Measurements from ENCODE around the gene SPOP. TPM values are rescaled to one million over a fixed set of nuclear protein-coding genes. Genes with fewer than 3 reads are reported as not detected.

SPOP gene
- total RNA-seq, 2 experiments from 2014 or later = 53.4 to 60.0 TPM

DNA sequence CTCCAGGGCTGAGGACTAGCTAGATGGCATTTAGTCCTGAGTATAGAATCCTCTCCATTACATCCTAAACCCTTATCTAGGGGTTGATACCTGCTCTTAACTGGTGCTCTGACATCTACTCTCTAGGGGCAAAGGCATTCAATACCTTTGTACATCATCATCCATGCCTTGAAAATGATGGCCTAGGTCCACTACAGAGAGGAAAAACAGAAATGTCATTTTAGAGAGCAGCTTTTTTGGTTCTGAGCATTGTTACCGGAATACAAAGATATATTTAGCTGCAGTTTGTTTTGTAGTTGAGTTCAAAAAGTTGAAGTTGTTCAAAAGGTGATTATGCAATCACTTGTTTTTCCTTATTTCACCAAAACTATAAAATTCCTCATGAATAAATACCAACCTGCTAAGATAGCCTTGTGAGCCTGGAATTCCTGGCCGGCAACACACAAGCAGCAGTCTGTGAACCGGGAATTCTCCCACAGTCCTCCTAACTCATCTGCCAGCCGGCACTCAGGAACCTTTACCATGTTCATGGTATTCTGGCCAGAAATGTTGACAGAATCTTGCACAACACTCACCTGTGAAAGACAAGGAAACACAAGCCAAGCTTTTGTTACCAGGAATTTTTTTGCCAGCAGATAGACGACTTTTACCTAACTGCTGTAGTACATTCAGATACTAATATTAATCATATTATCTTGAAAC is 66.9 kb downstream of the SPOP start:
- CTCF ChIA-PET = no interaction called here
- Mint-ChIP-seq H3K9me3 (no peaks in the 10 kb centered on the region), H3K4me1 (ENCODE audit: low read depth) (peaks cover 5% of the 10 kb centered on the region), H3K27ac (no peak overlapping the region), H3K36me3 (peaks cover 30% of the 10 kb centered on the region), H3K27me3 (no peaks in the 10 kb centered on the region), H3K4me3 (no peak overlapping the region)
- intact Hi-C loops (cut with micrococcal nuclease) = loop anchor here (10.0 kb wide), 1 partner anchor 64 kb away; the partner anchor contains the start of gene SPOP
- no peak for DNase-seq
- POLR2A ChIA-PET = no interaction called here

DNA sequence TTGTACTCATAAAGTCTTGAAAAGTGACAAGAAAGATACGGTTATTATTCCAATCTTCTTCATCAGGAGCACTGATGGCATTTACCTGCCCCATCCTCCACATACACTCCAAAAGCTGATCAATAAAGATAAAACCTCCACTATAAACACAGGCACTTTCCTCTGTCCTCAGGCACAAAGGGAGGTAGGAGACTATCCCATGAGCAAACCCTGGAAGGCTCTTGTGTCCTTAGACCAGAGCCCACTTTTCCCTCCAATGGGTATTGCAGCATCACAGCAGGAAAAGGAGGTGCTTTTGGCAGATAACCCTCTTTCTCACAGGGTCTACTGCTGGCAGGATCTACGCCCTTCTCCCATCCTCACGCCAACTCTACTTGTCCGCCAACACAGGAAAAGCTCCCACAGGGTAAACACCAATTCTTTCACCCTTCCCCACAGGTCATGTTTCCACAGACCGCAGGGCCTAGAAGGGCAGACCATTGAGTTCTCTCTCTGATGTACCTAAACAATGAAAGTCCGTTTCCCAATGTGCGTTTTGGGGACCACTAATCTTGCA is 73.5 kb downstream of the SPOP start:
- Mint-ChIP-seq H3K4me3 (no peak overlapping the region), H3K4me1 (ENCODE audit: low read depth) (no peaks in the 10 kb centered on the region), H3K36me3 (peaks cover 46% of the 10 kb centered on the region), H3K27me3 (no peaks in the 10 kb centered on the region), H3K27ac (no peak overlapping the region), H3K9me3 (no peaks in the 10 kb centered on the region)
- ChIA-PET CTCF (no interaction called here), POLR2A (no interaction called here)
- DNase-seq = no peak
- intact Hi-C loops (cut with micrococcal nuclease) = no loop called here

DNA sequence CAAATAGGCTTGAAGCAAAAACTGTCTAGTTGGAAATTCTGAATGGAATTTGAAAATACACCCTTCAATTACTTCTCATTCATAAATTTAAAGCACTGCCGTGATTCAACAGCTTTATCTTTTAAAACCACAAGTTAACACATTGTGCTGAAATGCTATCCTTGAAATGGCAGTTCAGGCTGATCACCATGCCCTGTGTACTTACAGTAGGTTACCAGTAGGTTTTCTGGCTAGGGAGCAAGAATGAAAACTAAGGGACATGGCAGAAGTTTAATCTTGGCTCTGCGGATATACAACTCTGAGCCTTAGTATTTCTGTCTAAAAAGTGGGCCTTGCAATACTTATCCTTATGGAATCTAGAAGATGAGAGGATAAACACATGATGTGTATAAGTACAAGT is 74.2 kb downstream of the SPOP start:
- no peak for DNase-seq
- CTCF ChIA-PET = interaction anchor here (0.7 to 1.7 kb wide), 2 partner anchors 27 to 47 kb away, joined by 3 to 6 read pairs; no protein-coding TSS in a partner anchor
- H3K4me3 Mint-ChIP-seq = no peak overlapping the region
- intact Hi-C loops (cut with micrococcal nuclease) = no loop called here
- peaks cover 49% of the 10 kb centered on the region for H3K36me3 Mint-ChIP-seq
- H3K4me1 Mint-ChIP-seq (ENCODE audit: low read depth) = no peaks in the 10 kb centered on the region
- no peak overlapping the region for H3K27ac Mint-ChIP-seq
- no peaks in the 10 kb centered on the region for H3K27me3 Mint-ChIP-seq
- POLR2A ChIA-PET = no interaction called here
- no peaks in the 10 kb centered on the region for H3K9me3 Mint-ChIP-seq

DNA sequence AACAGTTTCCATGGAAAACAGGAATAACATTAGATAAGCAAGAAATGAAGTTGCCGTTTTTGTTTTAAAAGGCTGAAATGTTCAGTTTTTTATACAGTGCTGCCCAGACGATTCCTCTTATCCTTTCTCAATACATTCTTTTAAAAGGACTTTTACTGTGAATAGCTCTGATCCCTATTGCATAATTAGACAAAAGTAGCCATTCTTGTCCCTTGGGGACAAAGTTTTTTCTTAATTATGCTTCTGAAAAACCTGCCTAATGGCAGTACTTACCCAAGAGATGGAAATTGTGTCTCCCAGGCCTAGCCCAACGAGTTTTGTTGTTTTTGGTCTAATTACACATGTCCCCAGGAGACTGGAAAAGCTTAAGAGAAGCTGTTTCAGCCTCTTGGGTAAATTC is 74.7 kb downstream of the SPOP start:
- H3K4me1 Mint-ChIP-seq (ENCODE audit: low read depth) = no peaks in the 10 kb centered on the region
- POLR2A ChIA-PET = no interaction called here
- no peak overlapping the region for H3K27ac Mint-ChIP-seq
- DNase-seq = no peak
- no peaks in the 10 kb centered on the region for H3K9me3 Mint-ChIP-seq
- CTCF ChIA-PET = interaction anchor here (0.7 to 1.7 kb wide), 6 partner anchors 15 to 374 kb away, joined by 3 to 6 read pairs (median 4); no protein-coding TSS in a partner anchor
- no peaks in the 10 kb centered on the region for H3K27me3 Mint-ChIP-seq
- no peak overlapping the region for H3K4me3 Mint-ChIP-seq
- peaks cover 54% of the 10 kb centered on the region for H3K36me3 Mint-ChIP-seq
- intact Hi-C loops (cut with micrococcal nuclease) = no loop called here

DNA sequence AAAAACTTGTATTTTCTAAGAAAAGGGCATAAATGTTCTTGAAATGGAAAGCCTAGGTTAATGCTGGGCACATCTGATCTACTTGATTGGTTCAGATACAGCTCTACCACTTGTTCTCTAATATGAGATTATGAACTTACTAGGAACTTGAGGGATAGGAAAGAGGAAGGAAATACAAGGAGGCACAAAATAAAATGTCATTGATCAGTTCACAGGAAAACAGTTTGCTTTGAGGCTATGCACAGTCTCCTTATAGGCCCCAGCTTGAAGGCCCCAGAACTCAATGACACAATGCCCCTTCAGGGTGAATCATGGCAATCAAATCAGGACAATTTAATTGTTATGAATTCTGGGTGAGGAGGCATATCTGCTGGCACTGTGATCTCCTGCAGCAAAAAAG is 75.1 kb downstream of the SPOP start:
- H3K9me3 Mint-ChIP-seq = no peaks in the 10 kb centered on the region
- ChIA-PET CTCF (interaction anchor here (0.7 to 1.7 kb wide), 6 partner anchors 16 to 373 kb away, joined by 3 to 6 read pairs (median 4); no protein-coding TSS in a partner anchor), POLR2A (no interaction called here)
- intact Hi-C loops (cut with micrococcal nuclease) = no loop called here
- H3K36me3 Mint-ChIP-seq = peaks cover 54% of the 10 kb centered on the region
- no peak overlapping the region for H3K27ac Mint-ChIP-seq
- H3K4me3 Mint-ChIP-seq = no peak overlapping the region
- no peak for DNase-seq
- H3K27me3 Mint-ChIP-seq = no peaks in the 10 kb centered on the region
- no peaks in the 10 kb centered on the region for H3K4me1 Mint-ChIP-seq (ENCODE audit: low read depth)

DNA sequence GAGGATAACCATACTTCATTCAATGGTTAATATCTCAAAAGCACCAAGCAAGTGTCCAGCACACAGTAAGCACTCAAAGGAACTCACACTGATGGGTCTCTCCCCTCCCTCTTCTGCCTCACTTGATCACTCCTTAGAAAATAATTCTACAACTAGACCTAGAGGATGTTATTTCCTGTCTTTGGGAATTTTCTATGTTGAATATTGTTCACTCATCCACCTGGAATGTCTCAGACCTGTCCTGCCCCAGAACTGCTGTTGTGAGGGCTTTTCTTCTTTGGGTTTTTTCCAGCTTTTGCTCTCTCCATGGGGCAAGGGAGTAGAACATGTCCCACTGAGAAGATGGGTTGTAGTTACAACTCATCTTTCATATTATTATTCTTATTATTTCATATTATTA is 76.9 kb downstream of the SPOP start:
- ChIA-PET CTCF (no interaction called here), POLR2A (no interaction called here)
- intact Hi-C loops (cut with micrococcal nuclease) = no loop called here
- Mint-ChIP-seq H3K4me3 (no peak overlapping the region), H3K4me1 (ENCODE audit: low read depth) (no peaks in the 10 kb centered on the region), H3K27me3 (no peaks in the 10 kb centered on the region), H3K27ac (no peak overlapping the region), H3K36me3 (peaks cover 48% of the 10 kb centered on the region), H3K9me3 (no peaks in the 10 kb centered on the region)
- DNase-seq = no peak

DNA sequence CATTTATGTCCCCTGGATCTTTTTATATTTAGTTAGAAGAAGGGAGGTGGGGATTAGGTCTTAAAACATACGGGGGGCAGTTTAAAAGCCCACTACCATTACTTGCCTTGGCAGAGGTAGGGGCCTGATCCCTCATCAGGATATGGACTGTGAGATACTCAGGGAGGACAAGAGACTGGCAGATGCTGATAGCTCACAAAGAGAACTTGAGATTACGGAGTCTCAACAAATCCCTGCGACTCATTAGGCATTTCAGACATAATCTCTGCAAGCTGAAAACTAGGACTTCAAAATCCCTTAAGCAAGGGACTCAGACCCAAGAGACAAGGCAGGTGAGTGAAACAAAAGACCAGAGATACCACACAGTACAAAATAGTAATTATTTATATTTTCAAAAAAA is 79.0 kb downstream of the SPOP start:
- no peak overlapping the region for H3K4me3 Mint-ChIP-seq
- H3K27ac Mint-ChIP-seq = no peak overlapping the region
- no peaks in the 10 kb centered on the region for H3K4me1 Mint-ChIP-seq (ENCODE audit: low read depth)
- H3K27me3 Mint-ChIP-seq = no peaks in the 10 kb centered on the region
- DNase-seq = no peak
- H3K36me3 Mint-ChIP-seq = peaks cover 41% of the 10 kb centered on the region
- no peaks in the 10 kb centered on the region for H3K9me3 Mint-ChIP-seq
- intact Hi-C loops (cut with micrococcal nuclease) = no loop called here
- ChIA-PET CTCF (interaction anchor here (0.6 kb wide), 1 partner anchor 19 kb away, joined by 3 read pairs; no protein-coding TSS in a partner anchor), POLR2A (no interaction called here)

DNA sequence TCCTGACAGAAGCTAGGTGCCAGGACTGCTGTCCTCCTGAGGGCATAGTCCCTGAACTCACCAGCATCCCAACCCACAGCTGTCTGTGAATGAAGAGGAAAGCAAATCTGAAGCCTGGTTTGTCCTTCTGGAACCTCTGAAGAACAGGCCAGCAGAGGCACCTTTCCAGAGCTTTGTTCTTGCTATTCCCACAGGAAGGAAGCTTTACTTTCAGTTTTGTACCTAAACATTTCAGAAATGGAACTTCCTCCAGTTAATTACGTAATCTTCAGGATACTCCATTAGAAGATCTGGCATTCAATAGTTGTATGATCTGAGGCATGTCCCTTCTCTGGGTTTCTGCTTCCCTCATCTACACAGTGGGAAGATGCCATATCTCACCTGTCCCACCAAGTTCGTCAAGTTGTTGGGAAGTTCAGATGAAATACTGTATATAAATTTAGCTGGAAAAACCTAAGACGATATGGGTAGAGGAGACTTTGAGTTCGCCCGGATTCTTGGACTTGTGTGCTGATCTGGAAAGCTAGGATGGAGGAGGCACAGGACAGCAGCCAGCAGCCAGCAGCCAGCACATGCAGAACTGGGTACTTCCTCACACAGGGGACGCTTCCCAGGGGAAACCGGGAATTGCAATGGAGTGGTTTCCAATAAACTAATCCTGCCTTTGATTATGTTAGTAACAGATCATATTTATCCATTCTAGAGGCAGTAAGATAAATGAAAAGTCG is 79.8 kb downstream of the SPOP start:
- DNase-seq = no peak
- CTCF ChIA-PET = interaction anchor here (0.6 to 2.2 kb wide), 2 partner anchors 40 to 127 kb away, joined by 3 to 4 read pairs; no protein-coding TSS in a partner anchor
- Mint-ChIP-seq H3K27me3 (no peaks in the 10 kb centered on the region), H3K4me1 (ENCODE audit: low read depth) (no peaks in the 10 kb centered on the region), H3K36me3 (peaks cover 36% of the 10 kb centered on the region), H3K27ac (no peak overlapping the region), H3K9me3 (no peaks in the 10 kb centered on the region), H3K4me3 (no peak overlapping the region)
- POLR2A ChIA-PET = interaction anchor here (0.6 kb wide), 1 partner anchor 79 kb away, joined by 3 read pairs; no protein-coding TSS in a partner anchor
- intact Hi-C loops (cut with micrococcal nuclease) = no loop called here

DNA sequence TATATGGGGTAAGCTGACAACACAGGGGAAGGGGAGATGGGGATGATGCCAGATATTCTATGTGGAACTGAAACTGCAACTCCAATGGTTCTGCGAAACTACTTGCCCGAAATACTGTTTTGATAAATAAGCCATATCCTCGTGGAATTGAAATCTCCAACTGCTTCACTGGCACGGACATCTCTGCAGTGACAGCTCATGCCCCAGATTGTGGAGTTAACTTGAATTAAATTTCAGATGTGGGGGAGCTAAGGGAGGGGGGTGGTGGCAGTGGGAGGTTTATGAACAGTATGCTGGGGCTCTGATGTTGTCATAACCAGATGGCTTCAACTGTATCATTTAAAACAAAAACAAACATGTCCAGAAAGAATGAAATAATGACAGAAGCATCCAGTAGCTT is 80.5 kb downstream of the SPOP start:
- DNase-seq = no peak
- H3K4me3 Mint-ChIP-seq = no peak overlapping the region

DNA sequence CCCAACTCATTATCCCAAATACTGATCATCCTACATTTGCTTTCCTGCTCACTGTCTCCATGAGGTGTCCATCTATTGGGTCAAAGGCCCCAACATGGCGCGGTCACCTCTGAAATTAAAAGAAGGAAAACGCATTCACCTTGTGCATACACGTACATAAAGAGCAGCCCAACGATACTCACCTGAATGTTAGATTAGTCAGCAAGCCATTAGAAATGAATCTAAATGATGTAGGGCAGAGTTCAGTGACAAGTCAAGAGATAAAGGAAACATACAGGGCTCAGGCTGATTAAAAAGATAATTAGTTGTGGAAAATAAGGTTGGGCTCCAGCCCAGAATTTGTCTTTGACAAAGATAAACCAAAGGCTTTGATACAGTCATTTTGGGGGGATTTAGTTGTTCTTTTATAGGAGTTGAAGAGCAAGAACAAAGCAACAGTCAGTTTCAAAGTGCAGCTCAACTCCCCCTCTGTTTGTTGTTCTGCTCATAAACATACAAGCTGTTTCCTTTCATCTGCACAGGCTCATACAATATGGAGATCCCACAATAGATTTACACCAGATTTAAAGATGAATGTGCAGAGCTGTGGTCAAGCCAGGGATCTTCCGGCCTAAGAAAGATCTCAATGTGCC is 81.2 kb downstream of the SPOP start:
- ChIA-PET CTCF (interaction anchor here (0.6 to 2.2 kb wide), 5 partner anchors 26 to 265 kb away, joined by 3 to 6 read pairs (median 3); no protein-coding TSS in a partner anchor), POLR2A (no interaction called here)
- intact Hi-C loops (cut with micrococcal nuclease) = no loop called here
- Mint-ChIP-seq H3K27ac (no peak overlapping the region), H3K36me3 (peaks cover 31% of the 10 kb centered on the region), H3K4me3 (no peak overlapping the region), H3K4me1 (ENCODE audit: low read depth) (no peaks in the 10 kb centered on the region), H3K27me3 (no peaks in the 10 kb centered on the region), H3K9me3 (no peaks in the 10 kb centered on the region)
- no peak for DNase-seq

More for the DNA sequence above, 80.5 kb downstream of the SPOP start:
- H3K27ac Mint-ChIP-seq = no peak overlapping the region
- ChIA-PET CTCF (interaction anchor here (0.6 to 2.2 kb wide), 4 partner anchors 27 to 127 kb away, joined by 3 to 6 read pairs (median 4); no protein-coding TSS in a partner anchor), POLR2A (no interaction called here)
- intact Hi-C loops (cut with micrococcal nuclease) = no loop called here
- no peaks in the 10 kb centered on the region for H3K27me3 Mint-ChIP-seq
- H3K36me3 Mint-ChIP-seq = peaks cover 33% of the 10 kb centered on the region
- no peaks in the 10 kb centered on the region for H3K9me3 Mint-ChIP-seq
- H3K4me1 Mint-ChIP-seq (ENCODE audit: low read depth) = no peaks in the 10 kb centered on the region

DNA sequence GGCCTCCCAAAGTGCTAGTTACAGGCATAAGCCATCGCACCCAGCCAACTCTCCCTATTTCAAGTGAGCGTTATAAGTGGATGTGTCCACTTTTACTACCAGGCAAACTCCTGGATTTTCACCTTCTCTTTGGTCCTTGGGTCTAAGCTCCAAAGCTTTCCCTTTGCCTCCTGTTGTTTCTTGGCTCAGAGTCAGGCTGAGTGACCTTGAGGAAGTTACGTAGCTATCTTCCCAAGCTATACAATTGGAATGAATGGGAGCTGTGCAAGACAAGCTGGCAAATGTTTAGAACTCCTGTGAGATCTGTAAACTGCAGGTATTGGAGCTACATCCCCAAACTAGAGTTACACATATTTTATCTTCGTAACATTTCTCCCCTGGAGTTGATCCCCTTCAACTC is 81.9 kb downstream of the SPOP start:
- Mint-ChIP-seq H3K27ac (no peak overlapping the region), H3K4me3 (no peak overlapping the region), H3K4me1 (ENCODE audit: low read depth) (no peaks in the 10 kb centered on the region), H3K27me3 (no peaks in the 10 kb centered on the region), H3K9me3 (no peaks in the 10 kb centered on the region), H3K36me3 (peaks cover 25% of the 10 kb centered on the region)
- ChIA-PET CTCF (interaction anchor here (2.2 kb wide), 1 partner anchor 38 kb away, joined by 4 read pairs; no protein-coding TSS in a partner anchor), POLR2A (no interaction called here)
- no peak for DNase-seq
- intact Hi-C loops (cut with micrococcal nuclease) = no loop called here

DNA sequence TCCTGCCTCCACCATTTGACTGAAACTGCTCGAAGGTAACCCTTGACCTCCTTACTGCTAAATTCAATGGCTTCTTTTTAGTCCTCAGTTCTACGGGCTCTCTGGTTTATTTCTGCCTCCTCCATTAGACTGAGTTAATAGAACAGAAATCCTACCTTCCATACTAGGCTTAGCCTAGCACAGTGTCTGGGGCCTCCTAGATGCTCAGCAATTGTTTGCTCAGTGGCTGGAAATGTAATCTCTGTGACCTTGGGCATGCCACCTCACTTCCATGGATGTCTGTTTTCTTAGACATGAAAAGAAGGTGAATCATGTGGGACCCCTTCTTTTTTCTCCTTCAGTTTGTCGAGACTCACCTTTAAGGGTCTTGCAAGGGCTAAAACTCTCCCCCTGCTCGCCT is 82.6 kb downstream of the SPOP start:
- H3K27me3 Mint-ChIP-seq = no peaks in the 10 kb centered on the region
- H3K36me3 Mint-ChIP-seq = peaks cover 20% of the 10 kb centered on the region
- ChIA-PET CTCF (interaction anchor here (0.6 to 0.9 kb wide), 2 partner anchors 112 to 917 kb away, joined by 4 to 6 read pairs; partner anchors contain the start of gene SLC35B1), POLR2A (no interaction called here)
- no peak overlapping the region for H3K4me3 Mint-ChIP-seq
- no peak overlapping the region for H3K27ac Mint-ChIP-seq
- no peak for DNase-seq
- no peaks in the 10 kb centered on the region for H3K4me1 Mint-ChIP-seq (ENCODE audit: low read depth)
- no peaks in the 10 kb centered on the region for H3K9me3 Mint-ChIP-seq
- intact Hi-C loops (cut with micrococcal nuclease) = no loop called here
